Activated naive CD4-positive, alpha-beta T cell treated with anti-CD3 and anti-CD28 coated beads, Interleukin-2, amount 10 ng/mL, durations not matched to agents 7 days and 5 days (primary cell): ENCODE results near the gene STAMBPL1.
"Not testable (repeated sequence)": the region's sequence is repeated elsewhere in the genome, so short reads cannot be mapped to it uniquely, and the experiment has no call there.

Experiments
- CTCF ChIA-PET: fragments of 350-600 bp; sonication (Branson Sonifier 250); formaldehyde crosslinking; loops from one replicate; lab custom pipeline; 2021; ENCODE audit warnings: antibody characterized with exemption; lab: Charles Lee
- DNase-seq: peaks from one replicate; pipeline ENCODE4 v3.0.0-alpha.2; 2020
- H3K27ac Mint-ChIP-seq: one replicate; pipeline ENCODE4 v1.8.0; 2021; ENCODE audit warnings: mild to moderate bottlenecking, moderate library complexity, mixed read lengths
- H3K27me3 Mint-ChIP-seq: one replicate; pipeline ENCODE4 v1.8.0; 2021; ENCODE audit warnings: mild to moderate bottlenecking, mixed read lengths
- H3K36me3 Mint-ChIP-seq: one replicate; pipeline ENCODE4 v1.8.0; 2021; ENCODE audit warnings: mixed read lengths
- H3K4me1 Mint-ChIP-seq: one replicate; pipeline ENCODE4 v1.8.0; 2021; ENCODE audit warnings: mixed read lengths
- H3K4me3 Mint-ChIP-seq: one replicate; pipeline ENCODE4 v1.8.0; 2021; ENCODE audit warnings: mild to moderate bottlenecking, moderate library complexity, mixed read lengths
- H3K9me3 Mint-ChIP-seq: one replicate; pipeline ENCODE4 v1.8.0; 2021; ENCODE audit warnings: mixed read lengths

The STAMBPL1 gene

GRCh38 chr10:88922041-88922440, 42.0 kb downstream of the STAMBPL1 start:
- Mint-ChIP-seq H3K4me1 (no peaks in the 10 kb centered on the region), H3K36me3 (peaks cover 63% of the 10 kb centered on the region), H3K27ac (no peak overlapping the region), H3K9me3 (no peaks in the 10 kb centered on the region), H3K27me3 (no peaks in the 10 kb centered on the region), H3K4me3 (no peak overlapping the region)
- CTCF ChIA-PET, result interaction anchor here (1.4 kb wide), 1 partner anchor 296 kb away, joined by 3 read pairs; no protein-coding TSS in a partner anchor
- no peak for DNase-seq

- H3K4me3 Mint-ChIP-seq, result no peak overlapping the region
- peaks cover 60% of the 10 kb centered on the region for H3K36me3 Mint-ChIP-seq
- no peaks in the 10 kb centered on the region for H3K27me3 Mint-ChIP-seq
- H3K27ac Mint-ChIP-seq, result no peak overlapping the region
- H3K9me3 Mint-ChIP-seq, result no peaks in the 10 kb centered on the region
- no peaks in the 10 kb centered on the region for H3K4me1 Mint-ChIP-seq
- no peak for DNase-seq
- CTCF ChIA-PET, result interaction anchor here (0.7 to 1.6 kb wide), 2 partner anchors 9 to 88 kb away, joined by 3 to 4 read pairs; no protein-coding TSS in a partner anchor
Observed at GRCh38 chr10:88923520-88923919, 43.5 kb downstream of the STAMBPL1 start.

GRCh38 chr10:88926566-88927415, 46.7 kb downstream of the STAMBPL1 start:
- peaks cover 60% of the 10 kb centered on the region for H3K36me3 Mint-ChIP-seq

GRCh38 chr10:88927416-88927690, 47.3 kb downstream of the STAMBPL1 start:
- Mint-ChIP-seq H3K36me3 (peaks cover 55% of the 10 kb centered on the region), H3K4me1 (peaks cover 3% of the 10 kb centered on the region), H3K4me3 (no peak overlapping the region), H3K27ac (no peak overlapping the region), H3K9me3 (no peaks in the 10 kb centered on the region), H3K27me3 (no peaks in the 10 kb centered on the region)
- CTCF ChIA-PET, result interaction anchor here (0.6 to 2.2 kb wide), 2 partner anchors 91 to 291 kb away, joined by 3 to 11 read pairs; no protein-coding TSS in a partner anchor
- no peak for DNase-seq

More at GRCh38 chr10:88926566-88927415, 46.7 kb downstream of the STAMBPL1 start:
- no peaks in the 10 kb centered on the region for H3K27me3 Mint-ChIP-seq
- CTCF ChIA-PET, result interaction anchor here (0.6 to 2.2 kb wide), 3 partner anchors 90 to 292 kb away, joined by 3 to 11 read pairs (median 4); no protein-coding TSS in a partner anchor
- no peak for DNase-seq
- no peak overlapping the region for H3K4me3 Mint-ChIP-seq
- H3K4me1 Mint-ChIP-seq, result peaks cover 3% of the 10 kb centered on the region
- no peaks in the 10 kb centered on the region for H3K9me3 Mint-ChIP-seq
- no peak overlapping the region for H3K27ac Mint-ChIP-seq

GRCh38 chr10:88928254-88928653, 48.2 kb downstream of the STAMBPL1 start:
- H3K27me3 Mint-ChIP-seq, result no peaks in the 10 kb centered on the region
- H3K27ac Mint-ChIP-seq, result no peak overlapping the region
- no peak overlapping the region for H3K4me3 Mint-ChIP-seq
- CTCF ChIA-PET, result interaction anchor here (1.5 to 9.7 kb wide), 3 partner anchors 90 to 200 kb away, joined by 4 to 275 read pairs (median 11); no protein-coding TSS in a partner anchor
- peaks cover 7% of the 10 kb centered on the region for H3K4me1 Mint-ChIP-seq
- no peak for DNase-seq
- H3K9me3 Mint-ChIP-seq, result no peaks in the 10 kb centered on the region
- H3K36me3 Mint-ChIP-seq, result peaks cover 56% of the 10 kb centered on the region

GRCh38 chr10:88931548-88931947, 51.5 kb downstream of the STAMBPL1 start:
- no peaks in the 10 kb centered on the region for H3K27me3 Mint-ChIP-seq
- no peak overlapping the region for H3K27ac Mint-ChIP-seq
- no peak overlapping the region for H3K4me3 Mint-ChIP-seq
- peaks cover 19% of the 10 kb centered on the region for H3K4me1 Mint-ChIP-seq
- DNase-seq, result no peak
- CTCF ChIA-PET, result interaction anchor here (0.8 to 9.7 kb wide), 10 partner anchors 30 to 315 kb away, joined by 3 to 275 read pairs (median 8); partner anchors contain the start of genes FAS and STAMBPL1
- H3K9me3 Mint-ChIP-seq, result no peaks in the 10 kb centered on the region
- H3K36me3 Mint-ChIP-seq, result peaks cover 38% of the 10 kb centered on the region

- H3K27me3 Mint-ChIP-seq, H3K4me3 Mint-ChIP-seq, DNase-seq, H3K27ac Mint-ChIP-seq, H3K9me3 Mint-ChIP-seq: not testable (repeated sequence)
- Mint-ChIP-seq H3K36me3 (peaks cover 35% of the 10 kb centered on the region), H3K4me1 (peaks cover 21% of the 10 kb centered on the region)
- CTCF ChIA-PET, result interaction anchor here (0.8 to 9.7 kb wide), 23 partner anchors 8 to 367 kb away, joined by 3 to 275 read pairs (median 6); partner anchors contain the start of genes CH25H, FAS and STAMBPL1
Observed at GRCh38 chr10:88932029-88932428, 52.0 kb downstream of the STAMBPL1 start.

GRCh38 chr10:88932539-88933256, 52.7 kb downstream of the STAMBPL1 start:
- H3K36me3 Mint-ChIP-seq, result peaks cover 35% of the 10 kb centered on the region
- CTCF ChIA-PET, result interaction anchor here (0.6 to 9.7 kb wide), 36 partner anchors 9 to 368 kb away, joined by 3 to 275 read pairs (median 6); partner anchors contain the start of genes CH25H and FAS
- peaks cover 24% of the 10 kb centered on the region for H3K4me1 Mint-ChIP-seq
- H3K9me3 Mint-ChIP-seq, result no peaks in the 10 kb centered on the region
- H3K27me3 Mint-ChIP-seq, result no peaks in the 10 kb centered on the region
- peak; percentile 47 for DNase-seq
- no peak overlapping the region for H3K4me3 Mint-ChIP-seq
- H3K27ac Mint-ChIP-seq, result no peak overlapping the region

GRCh38 chr10:88933564-88933963, 53.5 kb downstream of the STAMBPL1 start:
- H3K27ac Mint-ChIP-seq, result peak overlapping the region; percentile 30
- H3K9me3 Mint-ChIP-seq, result no peaks in the 10 kb centered on the region
- H3K4me3 Mint-ChIP-seq, result no peak overlapping the region
- no peak for DNase-seq
- no peaks in the 10 kb centered on the region for H3K27me3 Mint-ChIP-seq
- CTCF ChIA-PET, result interaction anchor here (0.8 to 9.7 kb wide), 36 partner anchors 11 to 368 kb away, joined by 3 to 275 read pairs (median 6); partner anchors contain the start of genes CH25H and FAS
- H3K4me1 Mint-ChIP-seq, result peaks cover 24% of the 10 kb centered on the region
- H3K36me3 Mint-ChIP-seq, result peaks cover 31% of the 10 kb centered on the region

GRCh38 chr10:88934900-88935672, 55.0 kb downstream of the STAMBPL1 start:
- CTCF ChIA-PET, result interaction anchor here (0.6 to 9.7 kb wide), 50 partner anchors 9 to 352 kb away, joined by 3 to 275 read pairs (median 4); partner anchors contain the start of genes CH25H, FAS and RNLS
- Mint-ChIP-seq H3K27me3 (no peaks in the 10 kb centered on the region), H3K27ac (no peak overlapping the region), H3K9me3 (no peaks in the 10 kb centered on the region), H3K4me3 (no peak overlapping the region), H3K4me1 (peaks cover 22% of the 10 kb centered on the region), H3K36me3 (peaks cover 29% of the 10 kb centered on the region)
- peak; percentile 87 for DNase-seq

- H3K27ac Mint-ChIP-seq, result peak overlapping the region; percentile 42
- H3K4me3 Mint-ChIP-seq, result no peak overlapping the region
- H3K27me3 Mint-ChIP-seq, result no peaks in the 10 kb centered on the region
- peaks cover 21% of the 10 kb centered on the region for H3K4me1 Mint-ChIP-seq
- no peak for DNase-seq
- no peaks in the 10 kb centered on the region for H3K9me3 Mint-ChIP-seq
- CTCF ChIA-PET, result interaction anchor here (1.2 to 9.7 kb wide), 8 partner anchors 9 to 279 kb away, joined by 5 to 275 read pairs (median 8); partner anchors contain the start of gene FAS
- peaks cover 38% of the 10 kb centered on the region for H3K36me3 Mint-ChIP-seq
Observed at GRCh38 chr10:88936656-88937055, 56.6 kb downstream of the STAMBPL1 start.

- H3K27ac Mint-ChIP-seq, result no peak overlapping the region
- H3K4me1 Mint-ChIP-seq, result peaks cover 17% of the 10 kb centered on the region
- no peaks in the 10 kb centered on the region for H3K9me3 Mint-ChIP-seq
- no peak overlapping the region for H3K4me3 Mint-ChIP-seq
- DNase-seq, result no peak
- CTCF ChIA-PET, result interaction anchor here (0.8 to 9.7 kb wide), 8 partner anchors 42 to 280 kb away, joined by 3 to 275 read pairs (median 6); partner anchors contain the start of gene FAS
- no peaks in the 10 kb centered on the region for H3K27me3 Mint-ChIP-seq
- peaks cover 41% of the 10 kb centered on the region for H3K36me3 Mint-ChIP-seq
Observed at GRCh38 chr10:88938039-88938438, 58.0 kb downstream of the STAMBPL1 start.

GRCh38 chr10:88938938-88939337, 58.9 kb downstream of the STAMBPL1 start:
- Mint-ChIP-seq H3K36me3 (peaks cover 36% of the 10 kb centered on the region), H3K9me3 (no peaks in the 10 kb centered on the region), H3K27ac (no peak overlapping the region), H3K27me3 (no peaks in the 10 kb centered on the region), H3K4me1 (peaks cover 18% of the 10 kb centered on the region), H3K4me3 (no peak overlapping the region)
- CTCF ChIA-PET, result interaction anchor here (2.6 kb wide), 1 partner anchor 51 kb away, joined by 7 read pairs; the partner anchor contains the start of gene FAS
- no peak for DNase-seq
